ENCODE results near the gene CA12.

DNA sequence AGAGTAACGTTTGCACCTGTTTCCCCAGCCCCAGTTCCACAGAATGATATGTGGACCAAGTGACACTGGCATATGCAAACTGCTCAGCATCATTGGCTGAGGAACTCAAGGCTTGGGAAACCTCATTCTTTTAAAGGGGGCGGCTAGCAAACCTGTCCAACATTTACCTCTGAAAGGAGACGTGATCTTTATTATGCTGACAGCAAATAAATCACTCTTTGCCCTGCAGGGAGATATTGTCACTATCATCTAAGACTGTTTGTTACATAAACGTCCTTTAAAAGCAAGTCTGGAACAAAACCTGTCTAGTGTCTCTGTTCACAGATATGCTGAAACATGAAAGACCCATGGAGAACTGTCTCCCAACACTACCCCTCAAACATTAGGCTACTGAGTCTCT is 21.5 kb downstream of the CA12 start:
- TF ChIP-seq, protein P1, sequence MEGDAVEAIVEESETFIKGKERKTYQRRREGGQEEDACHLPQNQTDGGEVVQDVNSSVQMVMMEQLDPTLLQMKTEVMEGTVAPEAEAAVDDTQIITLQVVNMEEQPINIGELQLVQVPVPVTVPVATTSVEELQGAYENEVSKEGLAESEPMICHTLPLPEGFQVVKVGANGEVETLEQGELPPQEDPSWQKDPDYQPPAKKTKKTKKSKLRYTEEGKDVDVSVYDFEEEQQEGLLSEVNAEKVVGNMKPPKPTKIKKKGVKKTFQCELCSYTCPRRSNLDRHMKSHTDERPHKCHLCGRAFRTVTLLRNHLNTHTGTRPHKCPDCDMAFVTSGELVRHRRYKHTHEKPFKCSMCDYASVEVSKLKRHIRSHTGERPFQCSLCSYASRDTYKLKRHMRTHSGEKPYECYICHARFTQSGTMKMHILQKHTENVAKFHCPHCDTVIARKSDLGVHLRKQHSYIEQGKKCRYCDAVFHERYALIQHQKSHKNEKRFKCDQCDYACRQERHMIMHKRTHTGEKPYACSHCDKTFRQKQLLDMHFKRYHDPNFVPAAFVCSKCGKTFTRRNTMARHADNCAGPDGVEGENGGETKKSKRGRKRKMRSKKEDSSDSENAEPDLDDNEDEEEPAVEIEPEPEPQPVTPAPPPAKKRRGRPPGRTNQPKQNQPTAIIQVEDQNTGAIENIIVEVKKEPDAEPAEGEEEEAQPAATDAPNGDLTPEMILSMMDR (IDR thresholded peaks at IDR 0.05): no peak
- TF ChIP-seq POLR2A (IDR thresholded peaks at IDR 0.05): no peak

Data from Peyer's patch (tissue), 4 donors.